H1 (cell line): ENCODE measurements around the gene OBSCN. TPM values are rescaled to one million over a fixed set of nuclear protein-coding genes. Genes with fewer than 3 reads are reported as not detected.

Source experiments
- CTCF ChIA-PET: fragments of 300-600 bp; sonication (Branson Sonifier 250); formaldehyde crosslinking; loops from one replicate; lab custom pipeline; 2021; ENCODE audit not compliant: partially characterized antibody; lab: Charles Lee
- POLR2A ChIA-PET: fragments of 300-600 bp; sonication (Branson Sonifier 250); formaldehyde crosslinking; loops from one replicate; lab custom pipeline; 2021; ENCODE audit warnings: inconsistent platforms; ENCODE audit not compliant: partially characterized antibody; lab: Charles Lee
- DNase-seq, 2 experiments: peaks; one replicate each; pipeline versions ENCODE4 v3.0.0 to v3.0.0-alpha.2; 2010 to 2022; ENCODE audit warnings: low spot score in 2 of 2, low read depth in 1 of 2, mixed read lengths in 1 of 2
- FAIRE-seq: peaks from 2 replicates; lab custom pipeline; 2011; peaks lifted over from hg19 to GRCh38; lab: Jason Lieb, UNC
- H2AFZ ChIP-seq: 2 replicates; pipeline ENCODE4 v1.8.1; 2012; ENCODE audit warnings: low read length, inconsistent platforms
- H2AK5ac ChIP-seq: 2 replicates; pipeline ENCODE4 v1.6.1; 2013; ENCODE audit warnings: low read depth, low read length
- H2BK120ac ChIP-seq: replicated peaks from 2 replicates; pipeline ENCODE3; 2013; ENCODE audit warnings: low read depth, low read length, inconsistent platforms
- H2BK12ac ChIP-seq: 2 replicates; pipeline ENCODE4 v1.6.1; 2013; ENCODE audit warnings: low read depth, low read length
- H2BK15ac ChIP-seq: 2 replicates; pipeline ENCODE4 v1.6.1; 2013; ENCODE audit warnings: low read length
- H2BK20ac ChIP-seq: 2 replicates; pipeline ENCODE4 v1.6.1; 2013; ENCODE audit warnings: low read length
- H2BK5ac ChIP-seq: 2 replicates; pipeline ENCODE4 v1.6.1; 2013; ENCODE audit warnings: low read depth, low read length
- H3K14ac ChIP-seq: 2 replicates; pipeline ENCODE4 v1.6.1; 2013; ENCODE audit warnings: inconsistent platforms; ENCODE audit not compliant: insufficient read length
- H3K18ac ChIP-seq: 2 replicates; pipeline ENCODE4 v1.6.1; 2013; ENCODE audit warnings: low read length; ENCODE audit errors: extremely low read depth
- H3K23ac ChIP-seq: 2 replicates; pipeline ENCODE4 v1.6.1; 2013; ENCODE audit warnings: inconsistent platforms; ENCODE audit not compliant: insufficient read length
- H3K23me2 ChIP-seq: 2 replicates; pipeline ENCODE4 v1.6.1; 2013; ENCODE audit warnings: low read depth, low read length
- H3K27ac ChIP-seq: 2 replicates; pipeline ENCODE4 v1.6.1; 2011; ENCODE audit warnings: low read depth, low read length, inconsistent platforms
- H3K27me3 ChIP-seq, 4 experiments: replicated peaks in 1 of 4; 1 replicate in 1 of 4; 2 replicates in 3 of 4; pipeline versions ENCODE4 v1.6.1 to v1.8.1; 2011 to 2013; ENCODE audit warnings: low read length in 3 of 4, mild to moderate bottlenecking in 3 of 4, inconsistent platforms in 2 of 4, mixed read lengths in 2 of 4, moderate library complexity in 1 of 4; ENCODE audit not compliant: control insufficient read depth in 3 of 4, insufficient read depth in 3 of 4; ENCODE audit errors: extremely low read depth in 1 of 4
- H3K36me3 ChIP-seq, 4 experiments: 2 replicates each; pipeline versions ENCODE4 v1.6.1 to v1.8.1; 2011 to 2013; ENCODE audit warnings: mild to moderate bottlenecking in 4 of 4, low read length in 3 of 4, moderate library complexity in 2 of 4, control low read depth in 1 of 4, inconsistent platforms in 1 of 4; ENCODE audit not compliant: insufficient read depth in 4 of 4, control insufficient read depth in 2 of 4
- H3K4ac ChIP-seq: replicated peaks from 2 replicates; pipeline ENCODE3; 2013; ENCODE audit warnings: low read length, low read depth, mixed read lengths, inconsistent platforms; ENCODE audit not compliant: insufficient read length
- H3K4me1 ChIP-seq, 4 experiments: replicated peaks in 1 of 4; 1 replicate in 1 of 4; 2 replicates in 3 of 4; pipeline versions ENCODE4 v1.6.1 to v1.8.1; 2011 to 2013; ENCODE audit warnings: low read length in 3 of 4, inconsistent platforms in 2 of 4, mixed read lengths in 1 of 4; ENCODE audit not compliant: insufficient read depth in 4 of 4, control insufficient read depth in 3 of 4
- H3K4me2 ChIP-seq, 2 experiments: 2 replicates each; pipeline versions ENCODE4 v1.6.1 to v1.8.1; 2011 to 2013; ENCODE audit warnings: low read depth in 2 of 2, low read length in 2 of 2, control low read depth in 1 of 2, inconsistent platforms in 1 of 2, mild to moderate bottlenecking in 1 of 2; ENCODE audit not compliant: insufficient read depth in 1 of 2
- H3K4me3 ChIP-seq, 4 experiments: fragments of 200-600, 300-600 bp in 1 of 4; sonication (generic), shearing (Covaris generic), sonication (Bioruptor Twin) in 1 of 4; 2 replicates each; pipeline versions ENCODE4 v1.5.1 to v1.8.1; 2011 to 2016; ENCODE audit warnings: low read length in 4 of 4, low read depth in 3 of 4, control low read depth in 2 of 4, inconsistent platforms in 2 of 4, mild to moderate bottlenecking in 2 of 4, mixed read lengths in 1 of 4, moderate library complexity in 1 of 4; ENCODE audit not compliant: insufficient read depth in 2 of 4; ENCODE audit errors: extremely low read depth in 1 of 4
- H3K56ac ChIP-seq: replicated peaks from 2 replicates; pipeline ENCODE3; 2013; ENCODE audit warnings: low read depth, mild to moderate bottlenecking, mixed read lengths, low read length, inconsistent platforms; ENCODE audit not compliant: insufficient read length
- H3K79me1 ChIP-seq: 2 replicates; pipeline ENCODE4 v1.6.1; 2013; ENCODE audit warnings: low read depth, low read length, control low read depth
- H3K79me2 ChIP-seq, 2 experiments: 2 replicates each; pipeline versions ENCODE4 v1.6.1 to v1.8.1; 2012 to 2013; ENCODE audit warnings: low read length in 2 of 2, mild to moderate bottlenecking in 2 of 2, inconsistent platforms in 1 of 2; ENCODE audit not compliant: insufficient read depth in 2 of 2, control insufficient read depth in 1 of 2
- H3K9ac ChIP-seq, 4 experiments: replicated peaks in 1 of 4; 1 replicate in 1 of 4; 2 replicates in 3 of 4; pipeline versions ENCODE4 v1.6.1 to v1.8.1; 2011 to 2013; ENCODE audit warnings: low read depth in 3 of 4, low read length in 3 of 4, control low read depth in 2 of 4, mild to moderate bottlenecking in 2 of 4, moderate library complexity in 2 of 4, inconsistent platforms in 1 of 4; ENCODE audit errors: extremely low read depth in 1 of 4
- H3K9me3 ChIP-seq, 2 experiments: 2 replicates each; pipeline versions ENCODE4 v1.6.1 to v1.8.1; 2012 to 2013; ENCODE audit warnings: mild to moderate bottlenecking in 2 of 2, moderate library complexity in 2 of 2, control low read depth in 1 of 2, inconsistent platforms in 1 of 2, low read depth in 1 of 2, low read length in 1 of 2, mixed read lengths in 1 of 2; ENCODE audit not compliant: insufficient read depth in 2 of 2
- H4K20me1 ChIP-seq, 2 experiments: replicated peaks in 1 of 2; 2 replicates each; pipeline versions ENCODE3 to v1.8.1; 2011 to 2013; ENCODE audit warnings: inconsistent platforms in 2 of 2, low read length in 2 of 2, mild to moderate bottlenecking in 1 of 2; ENCODE audit not compliant: insufficient read depth in 2 of 2, control insufficient read depth in 1 of 2
- H4K5ac ChIP-seq: 2 replicates; pipeline ENCODE4 v1.6.1; 2013; ENCODE audit warnings: low read length, low read depth, mixed read lengths, inconsistent platforms; ENCODE audit not compliant: insufficient read length
- H4K8ac ChIP-seq: 2 replicates; pipeline ENCODE4 v1.8.0; 2013; ENCODE audit warnings: mild to moderate bottlenecking, moderate library complexity, low read length, inconsistent platforms; ENCODE audit not compliant: insufficient read depth; ENCODE audit errors: extremely low read depth
- H4K91ac ChIP-seq: replicated peaks from 2 replicates; pipeline ENCODE3; 2013; ENCODE audit warnings: low read length, mixed read lengths, inconsistent platforms; ENCODE audit not compliant: insufficient read length
- JUN ChIP-seq: IDR thresholded peaks from 2 replicates; pipeline ENCODE4 v1.6.1; 2011; ENCODE audit warnings: low read depth, mild to moderate bottlenecking, improper control_type of control experiment, low read length
- MAFK ChIP-seq: IDR thresholded peaks from 2 replicates; pipeline ENCODE4 v1.6.1; 2012; ENCODE audit warnings: low read depth, mild to moderate bottlenecking, improper control_type of control experiment, low read length
- SP4 ChIP-seq: IDR thresholded peaks from 2 replicates; pipeline ENCODE4 v1.6.1; 2012; ENCODE audit warnings: low read length, inconsistent platforms
- SUZ12 ChIP-seq: fragments of 200-600 bp; sonication (generic); IDR thresholded peaks from 2 replicates; pipeline ENCODE4 v1.6.1; 2012; ENCODE audit warnings: mild to moderate bottlenecking, inconsistent platforms, low read length, moderate library complexity, mixed read lengths
- TAF7 ChIP-seq: optimal IDR thresholded peaks from 2 replicates; pipeline ENCODE3; 2011; ENCODE audit warnings: low read depth, mild to moderate bottlenecking, inconsistent platforms, low read length, moderate library complexity, borderline replicate concordance
- WGBS, 2 experiments: shearing (Covaris generic) in 1 of 2; methylation state at CpG; one replicate each; pipeline versions ENCODE4 v1.1.6 to v1.1.7; 2013 to 2015; ENCODE audit warnings: low lambda C conversion rate in 2 of 2, mixed read lengths in 2 of 2, inconsistent platforms in 1 of 2, low coverage in 1 of 2, missing lambda C conversion rate in 1 of 2; ENCODE audit not compliant: insufficient replicate concordance in 2 of 2, insufficient coverage in 1 of 2, insufficient read length in 1 of 2; ENCODE audit errors: extremely low coverage in 1 of 2, missing lambda C conversion rate in 1 of 2; 5-methylcytosine and 5-hydroxymethylcytosine counted together
- polyA plus RNA-seq, 7 experiments: library from polyadenylated mRNA; depleted of rRNA in 3 of 7; stranded (reverse) in 5 of 7; unstranded in 2 of 7; fragments of >200 nt in 5 of 7; fragments of 200-250 nt in 2 of 7; gene quantifications; 1 replicate in 5 of 7; 2 replicates in 1 of 7; 4 replicates in 1 of 7; pipeline versions ENCODE4 v1.2.1 to v1.2.3, GENCODE V29; 2011 to 2013; ENCODE audit warnings: missing spikeins in 2 of 7, mixed read lengths in 2 of 7
- total RNA-seq: library from RNA; stranded (reverse); fragmentation: NEBNext Ultra II Directional; extraction: Animal tissue kit (Norgen Biotek cat#: 25700); gene quantifications from 2 replicates; pipeline ENCODE4 v1.2.1, GENCODE V29; 2021

Gene OBSCN
- total and polyA plus RNA-seq, 2 of the 8 experiments (the other 6 are each of a cell fraction or from before 2014, with no cell fraction given) = 7.5 to 28.4 TPM

DNA sequence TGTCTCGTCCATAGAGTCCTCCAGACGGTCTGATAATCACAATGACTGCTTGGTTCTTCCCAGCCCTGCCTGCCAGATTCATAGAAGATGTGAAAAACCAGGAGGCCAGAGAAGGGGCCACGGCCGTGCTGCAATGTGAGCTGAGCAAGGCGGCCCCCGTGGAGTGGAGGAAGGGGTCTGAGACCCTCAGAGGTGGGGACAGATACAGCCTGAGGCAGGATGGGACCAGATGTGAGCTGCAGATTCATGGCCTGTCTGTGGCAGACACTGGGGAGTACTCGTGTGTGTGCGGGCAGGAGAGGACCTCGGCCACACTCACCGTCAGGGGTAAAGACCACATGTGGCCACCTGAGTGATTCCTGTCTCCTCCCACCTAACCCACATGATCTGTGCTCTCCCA, 86.9 kb downstream of the OBSCN start:
- 91% methylated on average over 10 of the region's 10 CpGs; no CpG with 5 or more reads in 1 of the 2 experiments for WGBS, 2 experiments
- Histone ChIP-seq H4K20me1 (no peaks in the 10 kb centered on the region), H4K5ac (no peak overlapping the region), H3K9me3 (peaks cover 33 to 50% of the 10 kb centered on the region in 2 experiments), H3K36me3 (peaks cover 0 to 26% (median 3%) of the 10 kb centered on the region in 4 experiments; a peak in 5 of 8 replicates), H3K27me3 (peaks cover 0 to 4% (median 0%) of the 10 kb centered on the region in 4 experiments; a peak in 1 of 7 replicates), H2BK15ac (no peak overlapping the region), H2AFZ (no peak overlapping the region), H2BK12ac (no peak overlapping the region), H2BK20ac (no peak overlapping the region), H2BK5ac (no peak overlapping the region), H4K8ac (no peak overlapping the region), H3K4ac (no peak overlapping the region), H3K23ac (no peak overlapping the region), H3K4me3 (no peak overlapping the region), H3K79me2 (no peaks in the 10 kb centered on the region), H3K9ac (no peak overlapping the region), H3K27ac (no peak overlapping the region), H2BK120ac (no peak overlapping the region), H3K23me2 (no peaks in the 10 kb centered on the region), H2AK5ac (no peak overlapping the region), H3K4me2 (no peak overlapping the region), H3K18ac (no peak overlapping the region), H3K4me1 (no peaks in the 10 kb centered on the region), H3K79me1 (no peaks in the 10 kb centered on the region), H3K56ac (no peak overlapping the region), H4K91ac (no peak overlapping the region), H3K14ac (no peak overlapping the region)
- DNase-seq (no peak), FAIRE-seq (no peak)
- ChIA-PET CTCF (interaction anchor here (0.5 to 0.9 kb wide), 2 partner anchors 12 to 98 kb away, joined by 3 to 6 read pairs; no protein-coding TSS in a partner anchor), POLR2A (interaction anchor here (1.5 to 2.3 kb wide), 2 partner anchors 12 to 20 kb away, joined by 3 to 6 read pairs; no protein-coding TSS in a partner anchor)
- TF ChIP-seq JUN = no peak
- TF ChIP-seq SUZ12 = no peak
- no peak for TF ChIP-seq MAFK
- no peak for TF ChIP-seq SP4
- no peak for TF ChIP-seq TAF7
